CD4-positive, alpha-beta memory T cell (primary cell): ENCODE measurements around the gene GTPBP6. TPM values are rescaled to one million over a fixed set of nuclear protein-coding genes. Genes with fewer than 3 reads are reported as not detected.
A peak's percentile ranks its signal among the peaks of the same experiment; 100 is the strongest.
"Not testable (repeated sequence)": the region's sequence is repeated elsewhere in the genome, so short reads cannot be mapped to it uniquely, and the experiment has no call there.

ENCODE experiments used
- CTCF ChIA-PET: fragments of 350-600 bp; sonication (Branson Sonifier 250); formaldehyde crosslinking; loops from one replicate; lab custom pipeline; 2021; ENCODE audit warnings: inconsistent platforms; ENCODE audit not compliant: partially characterized antibody; lab: Charles Lee
- POLR2A ChIA-PET: fragments of 350-600 bp; sonication (Branson Sonifier 250); formaldehyde crosslinking; loops from one replicate; lab custom pipeline; 2021; ENCODE audit not compliant: partially characterized antibody; lab: Charles Lee
- DNase-seq, 5 donors: peaks; one replicate each; pipeline versions ENCODE4 v3.0.0 to v3.0.0-alpha.2; 2020 to 2022; ENCODE audit warnings: mixed read lengths in 1 of 5
- H3K27ac ChIP-seq: one replicate; pipeline ENCODE4 v1.7.0; 2013; ENCODE audit warnings: low read depth, low read length
- H3K27me3 ChIP-seq: 2 replicates; pipeline ENCODE4 v1.7.0; 2013; ENCODE audit warnings: mild to moderate bottlenecking, low read length, moderate library complexity; ENCODE audit not compliant: insufficient read depth
- H3K36me3 ChIP-seq: 2 replicates; pipeline ENCODE4 v1.7.0; 2013; ENCODE audit warnings: mild to moderate bottlenecking, low read length, moderate library complexity; ENCODE audit not compliant: insufficient read depth
- H3K4me1 ChIP-seq: 2 replicates; pipeline ENCODE4 v1.7.0; 2013; ENCODE audit warnings: mild to moderate bottlenecking, low read length, moderate library complexity; ENCODE audit not compliant: insufficient read depth
- H3K4me3 ChIP-seq, 2 donors: one replicate each; pipeline ENCODE4 v1.7.0; 2013; ENCODE audit warnings: low read length in 2 of 2, mild to moderate bottlenecking in 1 of 2
- H3K9me3 ChIP-seq, 2 donors: one replicate each; pipeline ENCODE4 v1.7.0; 2013; ENCODE audit warnings: low read length in 2 of 2, control low read depth in 1 of 2; ENCODE audit not compliant: control insufficient read depth in 1 of 2
- H3K27ac Mint-ChIP-seq, 7 donors: one replicate each; pipeline ENCODE4 v1.8.0; 2020 to 2021; ENCODE audit warnings: mixed read lengths in 7 of 7, mild to moderate bottlenecking in 6 of 7, inconsistent platforms in 3 of 7, moderate library complexity in 3 of 7
- H3K27me3 Mint-ChIP-seq, 2 donors: one replicate each; pipeline ENCODE4 v1.8.0; 2020 to 2021; ENCODE audit warnings: mixed read lengths in 2 of 2
- H3K36me3 Mint-ChIP-seq, 2 donors: one replicate each; pipeline ENCODE4 v1.8.0; 2020 to 2021; ENCODE audit warnings: mixed read lengths in 2 of 2, inconsistent platforms in 1 of 2, mild to moderate bottlenecking in 1 of 2
- H3K4me1 Mint-ChIP-seq, 4 donors: one replicate each; pipeline ENCODE4 v1.8.0; 2020 to 2021; ENCODE audit warnings: mixed read lengths in 4 of 4, mild to moderate bottlenecking in 1 of 4
- H3K4me3 Mint-ChIP-seq, 8 donors: one replicate each; pipeline ENCODE4 v1.8.0; 2020 to 2021; ENCODE audit warnings: mixed read lengths in 8 of 8, mild to moderate bottlenecking in 7 of 8, moderate library complexity in 6 of 8, inconsistent platforms in 3 of 8
- H3K9me3 Mint-ChIP-seq, 8 donors: one replicate each; pipeline ENCODE4 v1.8.0; 2020 to 2021; ENCODE audit warnings: mixed read lengths in 8 of 8, mild to moderate bottlenecking in 5 of 8, inconsistent platforms in 3 of 8, moderate library complexity in 1 of 8
- intact Hi-C: fragments of 100-400 bp; cut with micrococcal nuclease; formaldehyde crosslinking; loops from one replicate; pipeline ENCODE4 v1.15.1; 2023
- polyA plus RNA-seq, 2 donors: library from polyadenylated mRNA; unstranded; fragments of 300-500 nt; fragmentation: Illumina TruSeq; gene quantifications; one replicate each; pipeline ENCODE4 v1.2.3, GENCODE V29; 2021
- total RNA-seq, 2 experiments: library from RNA; stranded (reverse); gene quantifications; one replicate each; pipeline ENCODE4 v1.2.3, GENCODE V29; 2021

The GTPBP6 gene
- total and polyA plus RNA-seq, 4 experiments from 2014 or later, result 34.8 to 79.3 (median 63.3) TPM

- Mint-ChIP-seq H3K36me3 (no peaks in the 10 kb centered on the region), H3K9me3 (no peaks in the 10 kb centered on the region), H3K4me3 (no peak overlapping the region), H3K4me1 (peaks cover 0 to 4% (median 2%) of the 10 kb centered on the region in 4 donors), H3K27ac (no peak overlapping the region), H3K27me3 (no peaks in the 10 kb centered on the region)
- Histone ChIP-seq H3K9me3 (no peaks in the 10 kb centered on the region), H3K4me1 (no peaks in the 10 kb centered on the region), H3K36me3 (no peaks in the 10 kb centered on the region), H3K27ac (no peak overlapping the region), H3K4me3 (no peak overlapping the region), H3K27me3 (no peaks in the 10 kb centered on the region)
- intact Hi-C loops, result no loop called here
- POLR2A ChIA-PET, result no interaction called here
- CTCF ChIA-PET, result no interaction called here
- no peak for DNase-seq
Observed at GRCh38 chrX:261919-262352, 56.7 kb downstream of the GTPBP6 start.

GRCh38 chrX:261167-261918, 57.3 kb downstream of the GTPBP6 start:
- H3K27me3 ChIP-seq, result no peaks in the 10 kb centered on the region
- peaks cover 0 to 4% (median 2%) of the 10 kb centered on the region in 4 donors for H3K4me1 Mint-ChIP-seq
- H3K4me3 Mint-ChIP-seq, result no peak overlapping the region
- no peaks in the 10 kb centered on the region for H3K9me3 Mint-ChIP-seq
- H3K4me3 ChIP-seq, result no peak overlapping the region
- no peak for DNase-seq
- no peaks in the 10 kb centered on the region for H3K9me3 ChIP-seq
- H3K27me3 Mint-ChIP-seq, result no peaks in the 10 kb centered on the region
- ChIA-PET CTCF (no interaction called here), POLR2A (no interaction called here)
- H3K27ac Mint-ChIP-seq, result no peak overlapping the region
- H3K4me1 ChIP-seq, result no peaks in the 10 kb centered on the region
- no peak overlapping the region for H3K27ac ChIP-seq
- no peaks in the 10 kb centered on the region for H3K36me3 ChIP-seq
- no peaks in the 10 kb centered on the region for H3K36me3 Mint-ChIP-seq
- intact Hi-C loops, result no loop called here

- POLR2A ChIA-PET, result no interaction called here
- Mint-ChIP-seq H3K9me3 (no peaks in the 10 kb centered on the region), H3K27ac (peak overlapping the region in 3 of 7 donors; percentile 35 to 77 (median 69)), H3K4me1 (peaks cover 0 to 4% (median 2%) of the 10 kb centered on the region in 4 donors), H3K4me3 (peak overlapping the region in 4 of 8 donors; percentile 38 to 65 (median 53)), H3K36me3 (no peaks in the 10 kb centered on the region), H3K27me3 (no peaks in the 10 kb centered on the region)
- no peak for DNase-seq
- no peak overlapping the region for H3K27ac ChIP-seq
- CTCF ChIA-PET, result no interaction called here
- H3K36me3 ChIP-seq, result no peaks in the 10 kb centered on the region
- intact Hi-C loops, result no loop called here
- no peaks in the 10 kb centered on the region for H3K9me3 ChIP-seq
- H3K4me1 ChIP-seq, result no peaks in the 10 kb centered on the region
- H3K27me3 ChIP-seq, result no peaks in the 10 kb centered on the region
- H3K4me3 ChIP-seq, result no peak overlapping the region
Observed at GRCh38 chrX:259692-260355, 58.8 kb downstream of the GTPBP6 start.

GRCh38 chrX:258291-259040, 60.1 kb downstream of the GTPBP6 start:
- no peaks in the 10 kb centered on the region for H3K36me3 Mint-ChIP-seq
- no peaks in the 10 kb centered on the region for H3K4me1 ChIP-seq
- H3K4me1 Mint-ChIP-seq, result peaks cover 0 to 6% (median 2%) of the 10 kb centered on the region in 4 donors
- H3K27me3 ChIP-seq, result no peaks in the 10 kb centered on the region
- H3K4me3 ChIP-seq, result no peak overlapping the region
- H3K27ac Mint-ChIP-seq, result no peak overlapping the region
- POLR2A ChIA-PET, result no interaction called here
- intact Hi-C loops, result no loop called here
- no peak overlapping the region for H3K4me3 Mint-ChIP-seq
- DNase-seq, result no peak
- no peaks in the 10 kb centered on the region for H3K36me3 ChIP-seq
- no peaks in the 10 kb centered on the region for H3K9me3 Mint-ChIP-seq
- H3K9me3 ChIP-seq, result no peaks in the 10 kb centered on the region
- no peak overlapping the region for H3K27ac ChIP-seq
- CTCF ChIA-PET, result no interaction called here
- H3K27me3 Mint-ChIP-seq, result no peaks in the 10 kb centered on the region

GRCh38 chrX:257681-258289, 60.8 kb downstream of the GTPBP6 start:
- Mint-ChIP-seq H3K27ac (no peak overlapping the region), H3K36me3 (no peaks in the 10 kb centered on the region), H3K4me3 (no peak overlapping the region), H3K27me3 (no peaks in the 10 kb centered on the region), H3K9me3 (no peaks in the 10 kb centered on the region), H3K4me1 (peaks cover under 1 to 6% (median 2%) of the 10 kb centered on the region in 4 donors)
- intact Hi-C loops, result no loop called here
- H3K4me3 ChIP-seq, result no peak overlapping the region
- H3K4me1 ChIP-seq, result no peaks in the 10 kb centered on the region
- no peak for DNase-seq
- ChIA-PET POLR2A (no interaction called here), CTCF (no interaction called here)
- no peak overlapping the region for H3K27ac ChIP-seq
- no peaks in the 10 kb centered on the region for H3K36me3 ChIP-seq
- H3K9me3 ChIP-seq, result no peaks in the 10 kb centered on the region
- H3K27me3 ChIP-seq, result no peaks in the 10 kb centered on the region

- H3K9me3 ChIP-seq, H3K4me3 Mint-ChIP-seq, H3K9me3 Mint-ChIP-seq, H3K4me3 ChIP-seq, H3K36me3 Mint-ChIP-seq, H3K27me3 ChIP-seq, DNase-seq, H3K36me3 ChIP-seq, H3K27ac ChIP-seq, H3K27ac Mint-ChIP-seq, CTCF ChIA-PET, H3K27me3 Mint-ChIP-seq, H3K4me1 ChIP-seq, POLR2A ChIA-PET, intact Hi-C loops: not testable (repeated sequence)
- peaks cover 8 to 13% (median 9%) of the 10 kb centered on the region in 4 donors for H3K4me1 Mint-ChIP-seq
Observed at GRCh38 chrX:257054-257453, 61.5 kb downstream of the GTPBP6 start.

- Mint-ChIP-seq H3K4me1 (peaks cover 16 to 23% (median 18%) of the 10 kb centered on the region in 4 donors), H3K27ac (no peak overlapping the region), H3K36me3 (no peaks in the 10 kb centered on the region), H3K27me3 (no peaks in the 10 kb centered on the region), H3K4me3 (no peak overlapping the region), H3K9me3 (peaks cover 0 to 4% (median 0%) of the 10 kb centered on the region in 8 donors)
- DNase-seq, result no peak
- H3K36me3 ChIP-seq, result no peaks in the 10 kb centered on the region
- no peak overlapping the region for H3K4me3 ChIP-seq
- intact Hi-C loops, result no loop called here
- CTCF ChIA-PET, result no interaction called here
- POLR2A ChIA-PET, result no interaction called here
- H3K9me3 ChIP-seq, result no peaks in the 10 kb centered on the region
- peaks cover 7% of the 10 kb centered on the region for H3K4me1 ChIP-seq
- no peaks in the 10 kb centered on the region for H3K27me3 ChIP-seq
- H3K27ac ChIP-seq, result no peak overlapping the region
Observed at GRCh38 chrX:255923-256331, 62.7 kb downstream of the GTPBP6 start.
